ENCODE data around the gene DHRS9. TPM values are rescaled to one million over a fixed set of nuclear protein-coding genes. Genes with fewer than 3 reads are reported as not detected.

Gene DHRS9
- total RNA-seq = not detected in 2 replicates
- long read RNA-seq = 0 reads

DNA sequence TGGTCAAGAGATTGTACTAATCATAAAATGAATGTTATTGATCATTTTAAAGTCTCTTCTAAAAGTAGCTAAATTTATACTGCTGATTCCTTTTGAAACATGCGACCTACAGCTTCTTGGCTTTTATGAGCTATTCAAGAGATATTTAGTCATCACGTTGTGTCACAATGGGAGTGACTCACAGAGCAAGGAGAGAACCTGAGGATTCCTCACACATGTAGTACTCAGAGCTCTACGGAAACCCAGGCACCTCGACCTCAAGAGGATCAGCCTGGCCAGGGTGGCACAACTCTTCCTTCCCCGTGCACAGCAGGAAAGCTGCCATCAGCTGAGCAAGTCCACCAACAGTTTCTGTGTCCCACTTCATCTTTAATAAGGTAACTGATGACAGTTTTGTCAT is at the start of gene DHRS9:
Gene DHRS9 (plus strand): TSS at position 223 of the 400 bp plus-strand sequence. CDS start 12,019 bp downstream, outside the sequence.
- TF ChIP-seq, protein P1, sequence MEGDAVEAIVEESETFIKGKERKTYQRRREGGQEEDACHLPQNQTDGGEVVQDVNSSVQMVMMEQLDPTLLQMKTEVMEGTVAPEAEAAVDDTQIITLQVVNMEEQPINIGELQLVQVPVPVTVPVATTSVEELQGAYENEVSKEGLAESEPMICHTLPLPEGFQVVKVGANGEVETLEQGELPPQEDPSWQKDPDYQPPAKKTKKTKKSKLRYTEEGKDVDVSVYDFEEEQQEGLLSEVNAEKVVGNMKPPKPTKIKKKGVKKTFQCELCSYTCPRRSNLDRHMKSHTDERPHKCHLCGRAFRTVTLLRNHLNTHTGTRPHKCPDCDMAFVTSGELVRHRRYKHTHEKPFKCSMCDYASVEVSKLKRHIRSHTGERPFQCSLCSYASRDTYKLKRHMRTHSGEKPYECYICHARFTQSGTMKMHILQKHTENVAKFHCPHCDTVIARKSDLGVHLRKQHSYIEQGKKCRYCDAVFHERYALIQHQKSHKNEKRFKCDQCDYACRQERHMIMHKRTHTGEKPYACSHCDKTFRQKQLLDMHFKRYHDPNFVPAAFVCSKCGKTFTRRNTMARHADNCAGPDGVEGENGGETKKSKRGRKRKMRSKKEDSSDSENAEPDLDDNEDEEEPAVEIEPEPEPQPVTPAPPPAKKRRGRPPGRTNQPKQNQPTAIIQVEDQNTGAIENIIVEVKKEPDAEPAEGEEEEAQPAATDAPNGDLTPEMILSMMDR (IDR thresholded peaks at IDR 0.05) = no peak
- Mint-ChIP-seq H3K27ac (ENCODE audit: unreplicated experiment) (no peak within 1 kb of the TSS), H3K4me3 (ENCODE audit: unreplicated experiment) (no peak within 1 kb of the TSS), H3K36me3 (ENCODE audit: unreplicated experiment) (no peaks in the 10 kb centered on the region), H3K27me3 (ENCODE audit: unreplicated experiment) (no peaks in the 10 kb centered on the region), H3K9me3 (ENCODE audit: unreplicated experiment) (no peaks in the 10 kb centered on the region), H3K4me1 (ENCODE audit: unreplicated experiment) (no peaks in the 10 kb centered on the region)
- no peak for DNase-seq (ENCODE audit: extremely low spot score, unreplicated experiment)

DNA sequence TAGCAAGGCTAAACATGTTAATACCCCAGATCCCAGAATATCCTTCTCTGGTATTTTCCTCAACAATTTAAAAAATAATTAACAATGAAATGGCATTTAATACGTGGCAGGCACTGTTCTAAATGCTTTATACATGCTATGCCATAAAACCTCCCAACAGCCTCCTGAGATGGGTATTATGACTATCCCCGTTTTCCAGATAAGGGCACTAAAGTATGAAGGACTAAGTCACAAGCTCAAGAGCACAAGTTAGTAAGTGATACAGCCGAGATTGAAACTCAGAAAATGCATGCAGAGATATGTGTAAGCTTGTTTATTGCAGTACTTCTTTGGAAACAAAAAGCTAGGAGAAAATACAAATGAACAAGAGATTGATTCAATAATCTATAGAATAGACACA is 46.2 kb upstream of the DHRS9 start:
- TF ChIP-seq, protein P1 (IDR thresholded peaks at IDR 0.05) = no peak
- H3K27me3 Mint-ChIP-seq (ENCODE audit: unreplicated experiment) = no peaks in the 10 kb centered on the region
- no peaks in the 10 kb centered on the region for H3K9me3 Mint-ChIP-seq (ENCODE audit: unreplicated experiment)
- no peak overlapping the region for H3K4me3 Mint-ChIP-seq (ENCODE audit: unreplicated experiment)
- no peak for DNase-seq (ENCODE audit: extremely low spot score, unreplicated experiment)
- no peaks in the 10 kb centered on the region for H3K36me3 Mint-ChIP-seq (ENCODE audit: unreplicated experiment)
- H3K27ac Mint-ChIP-seq (ENCODE audit: unreplicated experiment) = no peak overlapping the region
- H3K4me1 Mint-ChIP-seq (ENCODE audit: unreplicated experiment) = no peaks in the 10 kb centered on the region

DNA sequence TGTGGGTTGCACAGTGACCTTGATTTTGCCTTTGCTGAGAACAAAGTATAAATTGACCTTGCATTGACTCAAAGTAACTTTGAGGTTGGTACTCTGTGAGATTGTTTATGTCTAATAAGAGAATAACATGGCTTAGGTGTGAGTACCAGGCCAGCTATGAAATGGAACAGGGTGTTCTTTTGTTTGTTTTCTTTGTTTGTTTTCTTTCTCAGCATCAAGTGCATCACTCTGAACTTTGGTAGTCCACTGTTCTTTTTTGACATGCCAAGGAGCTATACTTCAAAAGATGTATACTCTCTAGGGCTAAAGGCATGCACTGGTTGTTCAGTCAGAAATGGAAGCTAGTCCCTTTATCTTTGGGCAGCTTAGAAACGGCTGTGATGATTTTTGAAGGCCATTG is 43.3 kb upstream of the DHRS9 start:
- Mint-ChIP-seq H3K4me1 (ENCODE audit: unreplicated experiment) (no peaks in the 10 kb centered on the region), H3K4me3 (ENCODE audit: unreplicated experiment) (no peak overlapping the region), H3K27me3 (ENCODE audit: unreplicated experiment) (no peaks in the 10 kb centered on the region), H3K9me3 (ENCODE audit: unreplicated experiment) (no peaks in the 10 kb centered on the region), H3K27ac (ENCODE audit: unreplicated experiment) (no peak overlapping the region), H3K36me3 (ENCODE audit: unreplicated experiment) (no peaks in the 10 kb centered on the region)
- TF ChIP-seq, protein P1 (IDR thresholded peaks at IDR 0.05) = no peak
- no peak for DNase-seq (ENCODE audit: extremely low spot score, unreplicated experiment)

DNA sequence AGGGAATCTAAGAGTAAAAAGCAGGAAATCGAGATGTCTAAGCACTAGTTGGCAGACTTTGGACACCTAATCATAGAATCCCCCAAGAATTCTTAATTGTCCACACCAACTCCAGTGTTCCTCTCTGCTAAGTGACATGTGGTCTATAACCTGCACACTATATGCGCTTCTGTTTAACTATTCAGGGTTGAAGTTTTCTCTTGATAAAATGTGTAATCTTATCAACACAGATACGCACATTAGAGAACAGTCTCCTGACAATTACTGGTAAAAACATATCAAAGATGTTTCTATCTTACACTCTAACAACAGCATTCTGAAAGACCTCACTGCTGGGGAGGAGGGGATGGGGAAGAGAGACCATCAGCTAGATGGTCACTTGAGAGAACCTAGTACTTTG is 42.1 kb upstream of the DHRS9 start:
- no peaks in the 10 kb centered on the region for H3K4me1 Mint-ChIP-seq (ENCODE audit: unreplicated experiment)
- DNase-seq (ENCODE audit: extremely low spot score, unreplicated experiment) = no peak
- no peaks in the 10 kb centered on the region for H3K36me3 Mint-ChIP-seq (ENCODE audit: unreplicated experiment)
- no peaks in the 10 kb centered on the region for H3K9me3 Mint-ChIP-seq (ENCODE audit: unreplicated experiment)
- no peak overlapping the region for H3K4me3 Mint-ChIP-seq (ENCODE audit: unreplicated experiment)
- TF ChIP-seq, protein P1 (IDR thresholded peaks at IDR 0.05) = no peak
- no peak overlapping the region for H3K27ac Mint-ChIP-seq (ENCODE audit: unreplicated experiment)
- H3K27me3 Mint-ChIP-seq (ENCODE audit: unreplicated experiment) = no peaks in the 10 kb centered on the region

DNA sequence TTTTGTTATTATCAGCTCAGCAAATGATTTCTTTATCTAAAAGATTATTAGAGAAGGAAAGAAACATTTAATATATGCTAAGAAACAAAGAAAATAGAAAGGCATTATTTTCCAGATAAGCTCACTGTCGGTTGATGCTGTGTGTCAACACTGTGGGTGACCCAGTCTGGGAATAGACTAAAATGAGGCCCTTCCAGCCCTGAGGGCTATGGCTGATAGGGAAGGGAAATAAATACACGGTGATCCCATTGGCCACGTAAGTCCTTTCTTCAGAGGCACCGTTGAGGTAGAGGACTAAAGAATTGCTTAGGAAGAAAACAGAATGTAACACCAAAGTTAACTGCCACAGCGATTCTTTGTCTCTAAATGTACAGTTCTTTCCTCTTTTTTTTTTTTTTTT is 40.0 kb upstream of the DHRS9 start:
- Mint-ChIP-seq H3K4me3 (ENCODE audit: unreplicated experiment) (no peak overlapping the region), H3K36me3 (ENCODE audit: unreplicated experiment) (no peaks in the 10 kb centered on the region), H3K27me3 (ENCODE audit: unreplicated experiment) (no peaks in the 10 kb centered on the region), H3K4me1 (ENCODE audit: unreplicated experiment) (no peaks in the 10 kb centered on the region), H3K27ac (ENCODE audit: unreplicated experiment) (no peak overlapping the region), H3K9me3 (ENCODE audit: unreplicated experiment) (no peaks in the 10 kb centered on the region)
- no peak for DNase-seq (ENCODE audit: extremely low spot score, unreplicated experiment)
- TF ChIP-seq, protein P1 (IDR thresholded peaks at IDR 0.05) = no peak
